T follicular helper cell (primary cell): ENCODE measurements around the gene PAH.

Source experiments
- DNase-seq: peaks from one replicate; pipeline ENCODE4 v3.0.0-alpha.2; 2020; ENCODE audit warnings: low read depth

Gene PAH

GRCh38 chr12:102950107-102950949, 33.3 kb upstream of the PAH start:
- DNase-seq, result no peak

GRCh38 chr12:102948941-102949352, 31.9 kb upstream of the PAH start:
- DNase-seq, result peak; percentile 34

- DNase-seq, result no peak
Measured at GRCh38 chr12:102946042-102946441, 29.0 kb upstream of the PAH start.

GRCh38 chr12:102939670-102940222, 22.7 kb upstream of the PAH start:
- DNase-seq, result no peak

GRCh38 chr12:102939059-102939458, 22.0 kb upstream of the PAH start:
- no peak for DNase-seq

- DNase-seq, result no peak
Measured at GRCh38 chr12:102933168-102933567, 16.1 kb upstream of the PAH start.

GRCh38 chr12:102927220-102927619, 10.2 kb upstream of the PAH start:
- DNase-seq, result no peak

- DNase-seq, result no peak
Measured at GRCh38 chr12:102921240-102921639, 4.2 kb upstream of the PAH start.

GRCh38 chr12:102920271-102920670, 3.2 kb upstream of the PAH start:
- no peak for DNase-seq

- DNase-seq, result no peak
Measured at GRCh38 chr12:102918840-102919239, 1.8 kb upstream of the PAH start.

- no peak for DNase-seq
Measured at GRCh38 chr12:102916252-102917025, 605 bp downstream of the PAH start.

- no peak for DNase-seq
Measured at GRCh38 chr12:102913453-102914226, 3.4 kb downstream of the PAH start.

GRCh38 chr12:102912258-102912657, 4.8 kb downstream of the PAH start:
- DNase-seq, result no peak

- no peak for DNase-seq
Measured at GRCh38 chr12:102911320-102911719, 5.7 kb downstream of the PAH start.

- DNase-seq, result no peak
Measured at GRCh38 chr12:102910792-102911191, 6.3 kb downstream of the PAH start.

- DNase-seq, result no peak
Measured at GRCh38 chr12:102910137-102910536, 6.9 kb downstream of the PAH start.

- DNase-seq, result no peak
Measured at GRCh38 chr12:102907918-102908317, 9.1 kb downstream of the PAH start.

- DNase-seq, result no peak
Measured at GRCh38 chr12:102905229-102905628, 11.8 kb downstream of the PAH start.

- no peak for DNase-seq
Measured at GRCh38 chr12:102903337-102904007, 13.6 kb downstream of the PAH start.

- DNase-seq, result no peak
Measured at GRCh38 chr12:102902093-102902492, 15.0 kb downstream of the PAH start.

GRCh38 chr12:102900389-102900788, 16.7 kb downstream of the PAH start:
- DNase-seq, result no peak

- no peak for DNase-seq
Measured at GRCh38 chr12:102896067-102896466, 21.0 kb downstream of the PAH start.
